ENCODE data around the gene IRF4.

The IRF4 gene

DNA sequence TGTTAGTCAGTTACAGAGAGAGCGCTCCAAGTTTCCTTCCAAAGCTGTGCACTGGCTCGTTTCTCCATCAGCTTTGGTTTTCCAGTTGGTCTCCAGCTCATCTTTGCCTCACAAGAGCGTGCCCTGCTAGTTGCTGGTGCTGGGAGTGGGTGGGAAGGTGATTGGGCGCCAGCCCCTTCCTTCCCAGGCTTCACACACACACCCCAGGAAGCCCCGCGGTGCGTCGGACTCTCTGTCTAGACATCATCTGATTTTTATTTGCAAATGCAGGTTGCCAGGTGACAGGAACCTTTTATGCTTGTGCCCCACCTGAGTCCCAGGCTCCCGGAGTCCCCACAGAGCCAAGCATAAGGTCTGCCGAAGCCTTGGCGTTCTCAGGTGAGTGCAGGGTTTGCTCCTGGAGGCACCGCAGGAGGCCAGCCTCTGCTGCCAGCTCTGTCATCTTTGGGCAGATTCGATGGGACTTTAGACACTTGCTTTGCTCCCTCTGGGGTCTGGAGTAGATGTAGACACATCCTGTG, 7.1 kb downstream of the IRF4 start:
- Histone ChIP-seq H3K9me3 (ENCODE audit: control insufficient read depth, low read length) (no peaks in the 10 kb centered on the region), H3K36me3 (ENCODE audit: control insufficient read depth, insufficient read depth, low read length) (no peaks in the 10 kb centered on the region), H3K27me3 (ENCODE audit: control insufficient read depth, insufficient read depth, low read length, poor library complexity, severe bottlenecking) (peaks cover 33% of the 10 kb centered on the region), H3K27ac (ENCODE audit: insufficient read depth, low read depth, low read length, poor library complexity, severe bottlenecking) (no peak overlapping the region), H3K4me3 (ENCODE audit: insufficient read depth, low read depth, low read length) (no peak overlapping the region), H3K4me1 (ENCODE audit: control insufficient read depth, insufficient read depth, low read length) (no peaks in the 10 kb centered on the region)
- 89 to 90% methylated on average over 13 of the region's 13 CpGs for WGBS, 2 experiments

DNA sequence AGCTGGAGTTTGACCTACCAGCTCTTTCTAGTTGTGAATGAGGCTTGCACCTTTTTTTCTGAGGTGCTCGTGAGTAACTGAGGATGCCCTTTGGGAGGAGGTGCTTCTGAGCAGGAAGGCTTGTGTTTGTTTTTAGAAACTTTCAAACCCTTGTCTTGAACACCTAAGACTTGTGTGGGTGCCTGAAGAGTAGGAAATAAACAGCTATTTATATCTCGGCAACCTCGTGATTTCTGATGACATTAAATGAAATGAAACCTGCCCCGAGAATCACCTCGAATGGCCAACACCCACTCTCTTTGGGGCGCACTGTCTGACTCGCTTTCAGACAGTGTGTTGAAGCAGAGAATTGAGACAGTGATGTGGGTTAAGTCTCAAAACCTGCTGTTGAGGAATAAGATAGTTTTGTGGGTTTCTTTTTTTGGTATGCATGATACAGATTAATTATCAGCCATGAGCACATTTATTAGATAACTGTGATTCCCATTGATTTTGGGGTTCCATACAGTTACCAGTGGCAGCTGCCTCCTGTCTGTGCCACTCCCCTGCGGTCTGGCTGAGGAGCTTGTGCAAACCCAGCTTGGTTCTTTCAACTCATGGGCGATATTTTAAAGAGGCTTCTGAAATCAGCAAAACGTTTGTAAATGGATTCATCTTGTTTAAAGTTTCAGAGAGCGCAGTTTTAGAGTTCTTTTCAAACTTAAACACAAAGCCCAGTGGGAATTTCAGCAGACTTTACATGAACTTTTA, 8.4 kb downstream of the IRF4 start:
- Histone ChIP-seq H3K36me3 (ENCODE audit: control insufficient read depth, insufficient read depth, low read length) (no peaks in the 10 kb centered on the region), H3K4me3 (ENCODE audit: insufficient read depth, low read depth, low read length) (no peak overlapping the region), H3K27ac (ENCODE audit: insufficient read depth, low read depth, low read length, poor library complexity, severe bottlenecking) (no peak overlapping the region), H3K27me3 (ENCODE audit: control insufficient read depth, insufficient read depth, low read length, poor library complexity, severe bottlenecking) (peaks cover 20% of the 10 kb centered on the region), H3K4me1 (ENCODE audit: control insufficient read depth, insufficient read depth, low read length) (no peaks in the 10 kb centered on the region), H3K9me3 (ENCODE audit: control insufficient read depth, low read length) (no peaks in the 10 kb centered on the region)
- 93 to 94% methylated on average over 11 of the region's 11 CpGs for WGBS, 2 experiments

GRCh38 chr6:400815-401214, 9.3 kb downstream of the IRF4 start:
- 91 to 98% methylated on average over 3 of the region's 6 CpGs for WGBS, 2 experiments
- Histone ChIP-seq H3K27me3 (ENCODE audit: control insufficient read depth, insufficient read depth, low read length, poor library complexity, severe bottlenecking) (peaks cover 11% of the 10 kb centered on the region), H3K9me3 (ENCODE audit: control insufficient read depth, low read length) (no peaks in the 10 kb centered on the region), H3K4me3 (ENCODE audit: insufficient read depth, low read depth, low read length) (no peak overlapping the region), H3K27ac (ENCODE audit: insufficient read depth, low read depth, low read length, poor library complexity, severe bottlenecking) (no peak overlapping the region), H3K36me3 (ENCODE audit: control insufficient read depth, insufficient read depth, low read length) (no peaks in the 10 kb centered on the region), H3K4me1 (ENCODE audit: control insufficient read depth, insufficient read depth, low read length) (no peaks in the 10 kb centered on the region)

DNA sequence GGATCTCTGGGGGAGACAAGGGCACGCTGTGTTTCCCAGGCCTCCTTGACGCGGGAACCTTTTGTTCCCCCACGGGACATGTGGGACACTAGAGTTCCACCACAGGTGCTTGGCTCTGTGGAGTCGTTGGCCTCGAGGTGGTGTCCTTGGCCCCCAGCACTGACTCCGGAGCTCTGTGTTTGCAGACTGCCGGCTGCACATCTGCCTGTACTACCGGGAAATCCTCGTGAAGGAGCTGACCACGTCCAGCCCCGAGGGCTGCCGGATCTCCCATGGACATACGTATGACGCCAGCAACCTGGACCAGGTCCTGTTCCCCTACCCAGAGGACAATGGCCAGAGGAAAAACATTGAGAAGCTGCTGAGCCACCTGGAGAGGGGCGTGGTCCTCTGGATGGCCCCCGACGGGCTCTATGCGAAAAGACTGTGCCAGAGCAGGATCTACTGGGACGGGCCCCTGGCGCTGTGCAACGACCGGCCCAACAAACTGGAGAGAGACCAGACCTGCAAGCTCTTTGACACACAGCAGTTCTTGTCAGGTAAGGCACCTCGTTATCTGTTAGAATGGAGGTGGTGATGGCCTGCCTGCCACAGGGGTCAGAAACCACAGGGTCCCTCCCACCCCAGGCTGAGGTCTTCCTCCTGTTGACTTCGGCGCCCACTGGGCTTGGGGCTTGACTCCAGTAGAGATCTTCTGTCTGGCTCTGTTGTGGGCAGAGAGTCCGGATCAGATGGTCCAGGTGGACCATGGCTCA, 9.9 kb downstream of the IRF4 start:
- no peaks in the 10 kb centered on the region for H3K4me1 ChIP-seq (ENCODE audit: control insufficient read depth, insufficient read depth, low read length)
- 93 to 95% methylated on average over 27 of the region's 27 CpGs for WGBS, 2 experiments
- peaks cover 6% of the 10 kb centered on the region for H3K27me3 ChIP-seq (ENCODE audit: control insufficient read depth, insufficient read depth, low read length, poor library complexity, severe bottlenecking)
- H3K36me3 ChIP-seq (ENCODE audit: control insufficient read depth, insufficient read depth, low read length): no peaks in the 10 kb centered on the region
- no peaks in the 10 kb centered on the region for H3K9me3 ChIP-seq (ENCODE audit: control insufficient read depth, low read length)
- H3K27ac ChIP-seq (ENCODE audit: insufficient read depth, low read depth, low read length, poor library complexity, severe bottlenecking): no peak overlapping the region
- H3K4me3 ChIP-seq (ENCODE audit: insufficient read depth, low read depth, low read length): no peak overlapping the region

- 90 to 93% methylated on average over 14 of the region's 14 CpGs for WGBS, 2 experiments
- Histone ChIP-seq H3K4me1 (ENCODE audit: control insufficient read depth, insufficient read depth, low read length) (no peaks in the 10 kb centered on the region), H3K27me3 (ENCODE audit: control insufficient read depth, insufficient read depth, low read length, poor library complexity, severe bottlenecking) (peaks cover 3% of the 10 kb centered on the region)
Measured at GRCh38 chr6:401994-402640, 10.6 kb downstream of the IRF4 start.

DNA sequence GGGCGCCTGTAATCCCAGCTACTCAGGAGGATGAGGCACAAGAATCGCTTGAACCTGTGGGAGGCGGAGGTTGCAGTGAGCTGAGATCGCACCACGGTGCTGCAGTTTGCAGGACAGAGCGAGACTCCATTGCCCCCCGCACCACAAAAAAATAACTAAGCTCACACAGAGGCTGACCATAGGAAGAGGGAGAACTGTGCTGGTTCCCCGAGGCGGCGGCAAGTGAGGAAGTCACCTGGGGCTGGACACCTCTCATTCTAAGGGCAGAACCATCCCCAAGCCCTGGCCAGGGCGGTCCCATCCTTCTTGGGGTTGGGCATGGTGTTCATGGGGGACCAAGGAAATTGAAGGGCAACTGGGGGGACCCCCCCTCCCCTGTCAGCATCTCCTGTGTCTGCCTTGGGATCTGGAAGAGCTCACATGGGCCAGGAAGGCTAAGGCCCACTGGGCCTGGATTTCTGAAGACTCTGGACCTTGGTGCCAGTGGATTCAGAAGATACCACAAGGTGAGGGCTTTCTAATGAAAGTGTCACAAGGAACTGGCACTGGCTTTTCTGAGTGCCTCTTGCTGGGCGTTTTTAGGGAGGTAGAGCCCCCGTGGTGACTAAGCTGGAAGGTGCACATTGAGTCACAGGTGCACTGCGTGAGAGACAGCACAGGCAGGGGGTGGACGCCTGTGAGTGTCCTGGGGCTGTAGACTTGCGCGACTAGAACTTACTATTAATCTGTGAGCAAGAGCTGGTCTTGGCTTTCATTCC, 11.5 kb downstream of the IRF4 start:
- Histone ChIP-seq H3K4me1 (ENCODE audit: control insufficient read depth, insufficient read depth, low read length) (no peaks in the 10 kb centered on the region), H3K9me3 (ENCODE audit: control insufficient read depth, low read length) (no peaks in the 10 kb centered on the region), H3K36me3 (ENCODE audit: control insufficient read depth, insufficient read depth, low read length) (no peaks in the 10 kb centered on the region), H3K4me3 (ENCODE audit: insufficient read depth, low read depth, low read length) (no peak overlapping the region), H3K27ac (ENCODE audit: insufficient read depth, low read depth, low read length, poor library complexity, severe bottlenecking) (no peak overlapping the region), H3K27me3 (ENCODE audit: control insufficient read depth, insufficient read depth, low read length, poor library complexity, severe bottlenecking) (no peaks in the 10 kb centered on the region)
- 83 to 88% methylated on average over 17 of the region's 17 CpGs for WGBS, 2 experiments

More at GRCh38 chr6:401994-402640, 10.6 kb downstream of the IRF4 start:
- no peak overlapping the region for H3K27ac ChIP-seq (ENCODE audit: insufficient read depth, low read depth, low read length, poor library complexity, severe bottlenecking)
- no peak overlapping the region for H3K4me3 ChIP-seq (ENCODE audit: insufficient read depth, low read depth, low read length)
- H3K36me3 ChIP-seq (ENCODE audit: control insufficient read depth, insufficient read depth, low read length): no peaks in the 10 kb centered on the region
- no peaks in the 10 kb centered on the region for H3K9me3 ChIP-seq (ENCODE audit: control insufficient read depth, low read length)

DNA sequence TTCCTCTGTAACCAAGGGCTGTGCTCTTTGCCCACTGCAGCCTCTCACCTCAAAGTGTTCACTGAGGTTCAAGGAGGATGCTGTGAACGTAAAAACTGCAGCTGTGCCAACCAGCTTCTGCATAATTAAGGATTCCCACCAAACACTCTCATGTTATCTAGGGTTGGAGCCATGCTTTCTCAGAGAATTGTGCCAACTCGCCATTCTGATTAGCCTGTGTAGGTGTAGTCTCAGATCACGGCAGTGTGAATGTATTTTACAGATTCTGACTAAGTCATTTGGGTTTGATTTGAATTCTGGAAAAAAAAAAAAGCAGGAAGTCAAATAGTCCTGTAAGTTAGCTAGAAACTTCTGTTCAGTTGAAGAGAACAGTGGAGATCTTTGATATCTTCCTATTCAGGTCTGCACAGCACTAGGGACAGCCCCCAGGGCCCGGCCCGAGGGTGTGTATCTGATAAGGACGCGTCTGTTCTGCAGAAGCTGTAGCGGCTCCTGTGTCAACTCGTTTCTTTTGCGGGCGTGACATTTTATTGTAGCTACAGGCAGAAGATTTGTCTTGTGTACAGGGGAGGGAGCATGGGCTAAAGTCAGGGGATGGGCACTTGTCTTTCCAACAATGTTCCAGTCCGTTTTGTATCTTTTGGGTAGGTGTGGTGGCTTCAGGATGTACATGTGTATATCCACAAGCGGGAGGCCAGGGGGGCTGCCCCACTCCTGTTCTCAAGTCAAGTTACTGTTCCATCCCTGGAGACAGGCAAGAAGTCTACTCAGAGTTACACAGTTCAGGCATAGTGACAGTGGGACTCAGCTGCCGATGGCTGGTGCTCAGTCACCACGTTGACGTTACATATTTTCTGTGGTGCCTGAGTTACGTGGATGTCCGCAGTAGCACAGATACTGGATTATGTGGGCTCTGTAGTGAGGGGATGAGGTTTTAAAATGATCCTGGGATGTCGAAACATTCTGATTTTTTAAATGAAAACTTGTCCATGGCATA, 12.4 kb downstream of the IRF4 start:
- Histone ChIP-seq H3K36me3 (ENCODE audit: control insufficient read depth, insufficient read depth, low read length) (no peaks in the 10 kb centered on the region), H3K27me3 (ENCODE audit: control insufficient read depth, insufficient read depth, low read length, poor library complexity, severe bottlenecking) (no peaks in the 10 kb centered on the region), H3K9me3 (ENCODE audit: control insufficient read depth, low read length) (no peaks in the 10 kb centered on the region), H3K4me3 (ENCODE audit: insufficient read depth, low read depth, low read length) (no peak overlapping the region), H3K4me1 (ENCODE audit: control insufficient read depth, insufficient read depth, low read length) (no peaks in the 10 kb centered on the region), H3K27ac (ENCODE audit: insufficient read depth, low read depth, low read length, poor library complexity, severe bottlenecking) (no peak overlapping the region)
- 94 to 96% methylated on average over 19 of the region's 19 CpGs for WGBS, 2 experiments

- 91 to 96% methylated on average over 15 of the region's 15 CpGs for WGBS, 2 experiments
- Histone ChIP-seq H3K27me3 (ENCODE audit: control insufficient read depth, insufficient read depth, low read length, poor library complexity, severe bottlenecking) (no peaks in the 10 kb centered on the region), H3K36me3 (ENCODE audit: control insufficient read depth, insufficient read depth, low read length) (no peaks in the 10 kb centered on the region), H3K4me3 (ENCODE audit: insufficient read depth, low read depth, low read length) (no peak overlapping the region), H3K27ac (ENCODE audit: insufficient read depth, low read depth, low read length, poor library complexity, severe bottlenecking) (no peak overlapping the region), H3K4me1 (ENCODE audit: control insufficient read depth, insufficient read depth, low read length) (no peaks in the 10 kb centered on the region), H3K9me3 (ENCODE audit: control insufficient read depth, low read length) (no peaks in the 10 kb centered on the region)
Measured at GRCh38 chr6:404685-405423, 13.3 kb downstream of the IRF4 start.
